Head of caudate nucleus (tissue), 42 donors: ENCODE data around the gene C1QTNF6.
A peak's percentile ranks its signal among the peaks of the same experiment; 100 is the strongest.
"Not testable (repeated sequence)": the region's sequence is repeated elsewhere in the genome, so short reads cannot be mapped to it uniquely, and the experiment has no call there.

Experiments used
- DNase-seq, 42 donors: peaks; one replicate each; pipeline versions ENCODE4 v3.0.0 to v3.0.0-alpha.2; 2020 to 2021; ENCODE audit warnings: mixed read lengths in 7 of 42
- intact Hi-C: fragments of 100-400 bp; cut with DNase I; formaldehyde crosslinking; loops from one replicate; pipeline ENCODE4 v1.15.0; 2022

C1QTNF6 gene

GRCh38 chr22:37187891-37188761 lies at the start of gene C1QTNF6:
C1QTNF6 (minus strand) TSS chr22:37188247; CDS start chr22:37188213, 34 bp downstream.
- intact Hi-C loops: no loop called here
- peak in 3 of 42 donors; percentile 6 to 24 (median 10) for DNase-seq

- no peak for DNase-seq
- intact Hi-C loops: no loop called here
Measured at GRCh38 chr22:37235897-37236607, 48.0 kb upstream of the C1QTNF6 start.

GRCh38 chr22:37234736-37235711 lies 47.0 kb upstream of the C1QTNF6 start:
- DNase-seq: no peak
- intact Hi-C loops: no loop called here

GRCh38 chr22:37233751-37234631 lies 45.9 kb upstream of the C1QTNF6 start:
- intact Hi-C loops: no loop called here
- DNase-seq: no peak

GRCh38 chr22:37233371-37233750 lies 45.3 kb upstream of the C1QTNF6 start:
- intact Hi-C loops, DNase-seq: not testable (repeated sequence)

GRCh38 chr22:37232140-37232998 lies 44.3 kb upstream of the C1QTNF6 start:
- no peak for DNase-seq
- intact Hi-C loops: no loop called here

GRCh38 chr22:37231406-37232139 lies 43.5 kb upstream of the C1QTNF6 start:
- DNase-seq: peak in 29 of 42 donors; percentile 18 to 75 (median 42)
- intact Hi-C loops: no loop called here

- intact Hi-C loops: no loop called here
- peak in 2 of 42 donors; percentile 18 to 21 for DNase-seq
Measured at GRCh38 chr22:37230673-37231405, 42.8 kb upstream of the C1QTNF6 start.

GRCh38 chr22:37229805-37230672 lies 42.0 kb upstream of the C1QTNF6 start:
- intact Hi-C loops: no loop called here
- DNase-seq: peak in 4 of 42 donors; percentile 25 to 47 (median 42)

- no peak for DNase-seq
- intact Hi-C loops: no loop called here
Measured at GRCh38 chr22:37229012-37229804, 41.2 kb upstream of the C1QTNF6 start.

- intact Hi-C loops: no loop called here
Measured at GRCh38 chr22:37228106-37229011, 40.3 kb upstream of the C1QTNF6 start.

GRCh38 chr22:37226514-37226913 lies 38.5 kb upstream of the C1QTNF6 start:
- intact Hi-C loops: no loop called here
- DNase-seq: no peak

More at GRCh38 chr22:37228106-37229011, 40.3 kb upstream of the C1QTNF6 start:
- DNase-seq: peak in 31 of 42 donors; percentile 16 to 65 (median 41)

- no peak for DNase-seq
- intact Hi-C loops: no loop called here
Measured at GRCh38 chr22:37226087-37226486, 38.0 kb upstream of the C1QTNF6 start.
